Tibial artery (tissue), 4 donors: ENCODE measurements around the gene ABCB1.
A peak's percentile ranks its signal among the peaks of the same experiment; 100 is the strongest.

Experiments
- DNase-seq, 2 donors: peaks; one replicate each; pipeline ENCODE4 v3.0.0-alpha.2; 2019
- H3K27ac ChIP-seq, 2 donors: fragments of 200-600 bp; sonication (generic) in 1 of 2; 1 replicate in 1 of 2; 2 replicates in 1 of 2; pipeline ENCODE4 v1.5.1; 2018 to 2019; ENCODE audit warnings: mild to moderate bottlenecking in 1 of 2
- H3K27me3 ChIP-seq, 2 donors: fragments of 200-600 bp; sonication (generic) in 1 of 2; one replicate each; pipeline versions ENCODE4 v1.5.1 to v1.6.0; 2016 to 2019
- H3K36me3 ChIP-seq, 3 donors: fragments of 200-600 bp; sonication (generic) in 2 of 3; one replicate each; pipeline ENCODE4 v1.5.1; 2016 to 2019; ENCODE audit warnings: mild to moderate bottlenecking in 2 of 3
- H3K4me1 ChIP-seq, 4 donors: fragments of 200-600 bp; sonication (generic) in 2 of 4; 1 replicate in 3 of 4; 2 replicates in 1 of 4; pipeline ENCODE4 v1.5.1; 2016 to 2019
- H3K4me3 ChIP-seq, 2 donors: fragments of 200-600 bp; sonication (generic) in 1 of 2; 1 replicate in 1 of 2; 2 replicates in 1 of 2; pipeline ENCODE4 v1.5.1; 2018 to 2019; ENCODE audit warnings: mild to moderate bottlenecking in 2 of 2
- H3K9me3 ChIP-seq, 3 donors: fragments of 200-600 bp; sonication (generic) in 1 of 3; one replicate each; pipeline ENCODE4 v1.5.1; 2016 to 2019
- CTCF ChIP-seq, 2 experiments: fragments of 200-600 bp in 1 of 2; fragments of 450-650 bp in 1 of 2; IDR thresholded peaks; one replicate each; pipeline ENCODE4 v1.5.1; 2017 to 2019; ENCODE audit warnings: antibody characterized with exemption in 2 of 2, mild to moderate bottlenecking in 1 of 2, moderate library complexity in 1 of 2
- intact Hi-C: fragments of 100-400 bp; cut with DNase I; formaldehyde crosslinking; loops from one replicate; pipeline ENCODE4 v1.15.0; 2023; ENCODE audit warnings: low total_unique reads

ABCB1 gene

GRCh38 chr7:87627634-87627994, 26.9 kb upstream of the ABCB1 start:
- intact Hi-C loops: no loop called here
- H3K4me1 ChIP-seq: peaks cover 0 to 19% (median 16%) of the 10 kb centered on the region in 4 donors
- no peak overlapping the region for H3K27ac ChIP-seq
- H3K4me3 ChIP-seq: peak overlapping the region; percentile 53 to 57
- DNase-seq: no peak
- no peaks in the 10 kb centered on the region for H3K9me3 ChIP-seq
- no peak for TF ChIP-seq CTCF (IDR thresholded peaks at IDR 0.05)
- no peaks in the 10 kb centered on the region for H3K36me3 ChIP-seq
- H3K27me3 ChIP-seq: peaks cover 0 to 4% of the 10 kb centered on the region in 2 donors

- Histone ChIP-seq H3K4me1 (peaks cover 0 to 19% (median 16%) of the 10 kb centered on the region in 4 donors), H3K27ac (no peak overlapping the region), H3K9me3 (no peaks in the 10 kb centered on the region), H3K4me3 (no peak overlapping the region), H3K36me3 (no peaks in the 10 kb centered on the region), H3K27me3 (peaks cover 0 to 4% of the 10 kb centered on the region in 2 donors)
- no peak for DNase-seq
- intact Hi-C loops: no loop called here
- TF ChIP-seq CTCF (IDR thresholded peaks at IDR 0.05): no peak
Measured at GRCh38 chr7:87625101-87625500, 24.4 kb upstream of the ABCB1 start.

- no peak for TF ChIP-seq CTCF (IDR thresholded peaks at IDR 0.05)
- no peaks in the 10 kb centered on the region for H3K36me3 ChIP-seq
- H3K27ac ChIP-seq: no peak overlapping the region
- intact Hi-C loops: no loop called here
- H3K27me3 ChIP-seq: peaks cover 0 to 4% of the 10 kb centered on the region in 2 donors
- no peak for DNase-seq
- no peaks in the 10 kb centered on the region for H3K9me3 ChIP-seq
- H3K4me3 ChIP-seq: no peak overlapping the region
- peaks cover 0 to 19% (median 16%) of the 10 kb centered on the region in 4 donors for H3K4me1 ChIP-seq
Measured at GRCh38 chr7:87624628-87625027, 23.9 kb upstream of the ABCB1 start.

GRCh38 chr7:87615197-87615596, 14.5 kb upstream of the ABCB1 start:
- H3K4me3 ChIP-seq: no peak overlapping the region
- no peak for DNase-seq
- no peaks in the 10 kb centered on the region for H3K4me1 ChIP-seq
- no peak for TF ChIP-seq CTCF (IDR thresholded peaks at IDR 0.05)
- no peak overlapping the region for H3K27ac ChIP-seq
- intact Hi-C loops: no loop called here
- no peaks in the 10 kb centered on the region for H3K9me3 ChIP-seq
- H3K36me3 ChIP-seq: no peaks in the 10 kb centered on the region
- H3K27me3 ChIP-seq: no peaks in the 10 kb centered on the region

GRCh38 chr7:87609916-87610315, 9.2 kb upstream of the ABCB1 start:
- Histone ChIP-seq H3K9me3 (no peaks in the 10 kb centered on the region), H3K4me3 (no peak overlapping the region), H3K27ac (no peak overlapping the region), H3K36me3 (no peaks in the 10 kb centered on the region), H3K27me3 (peaks cover 0 to 2% of the 10 kb centered on the region in 2 donors), H3K4me1 (no peaks in the 10 kb centered on the region)
- TF ChIP-seq CTCF (IDR thresholded peaks at IDR 0.05): no peak
- no peak for DNase-seq
- intact Hi-C loops: no loop called here

- no peak for TF ChIP-seq CTCF (IDR thresholded peaks at IDR 0.05)
- Histone ChIP-seq H3K36me3 (no peaks in the 10 kb centered on the region), H3K27ac (no peak overlapping the region), H3K27me3 (peaks cover 0 to 2% of the 10 kb centered on the region in 2 donors), H3K9me3 (no peaks in the 10 kb centered on the region), H3K4me1 (no peaks in the 10 kb centered on the region), H3K4me3 (no peak overlapping the region)
- DNase-seq: no peak
- intact Hi-C loops: no loop called here
Measured at GRCh38 chr7:87608431-87608830, 7.7 kb upstream of the ABCB1 start.
